GM12892 (cell line): ENCODE measurements around the gene AKR1C3. TPM values are rescaled to one million over a fixed set of nuclear protein-coding genes. Genes with fewer than 3 reads are reported as not detected.
"Not testable (repeated sequence)": the region's sequence is repeated elsewhere in the genome, so short reads cannot be mapped to it uniquely, and the experiment has no call there.

ENCODE experiments used
- DNase-seq: peaks from one replicate; pipeline ENCODE4 v3.0.0; 2011; ENCODE audit not compliant: insufficient read length
- FAIRE-seq: peaks from 2 replicates; lab custom pipeline; 2011; peaks lifted over from hg19 to GRCh38; lab: Jason Lieb, UNC
- POLR2A ChIP-seq: IDR thresholded peaks from 2 replicates; pipeline ENCODE4 v1.6.1; 2011; ENCODE audit warnings: low read depth, low read length, control low read depth
- POLR2AphosphoS5 ChIP-seq: IDR thresholded peaks from 2 replicates; pipeline ENCODE4 v1.6.1; 2011; ENCODE audit warnings: low read depth, low read length, control low read depth
- TAF1 ChIP-seq: IDR thresholded peaks from 2 replicates; pipeline ENCODE4 v1.6.1; 2011; ENCODE audit warnings: low read depth, mild to moderate bottlenecking, control low read depth, low read length, borderline replicate concordance
- polyA plus RNA-seq: library from polyadenylated mRNA; unstranded; fragments of >200 nt; gene quantifications from one replicate; pipeline ENCODE4 v1.2.1, GENCODE V29; 2012; ENCODE audit warnings: missing spikeins, inconsistent platforms; ENCODE audit not compliant: missing spikeins

Gene AKR1C3
- not detected for polyA plus RNA-seq

DNA sequence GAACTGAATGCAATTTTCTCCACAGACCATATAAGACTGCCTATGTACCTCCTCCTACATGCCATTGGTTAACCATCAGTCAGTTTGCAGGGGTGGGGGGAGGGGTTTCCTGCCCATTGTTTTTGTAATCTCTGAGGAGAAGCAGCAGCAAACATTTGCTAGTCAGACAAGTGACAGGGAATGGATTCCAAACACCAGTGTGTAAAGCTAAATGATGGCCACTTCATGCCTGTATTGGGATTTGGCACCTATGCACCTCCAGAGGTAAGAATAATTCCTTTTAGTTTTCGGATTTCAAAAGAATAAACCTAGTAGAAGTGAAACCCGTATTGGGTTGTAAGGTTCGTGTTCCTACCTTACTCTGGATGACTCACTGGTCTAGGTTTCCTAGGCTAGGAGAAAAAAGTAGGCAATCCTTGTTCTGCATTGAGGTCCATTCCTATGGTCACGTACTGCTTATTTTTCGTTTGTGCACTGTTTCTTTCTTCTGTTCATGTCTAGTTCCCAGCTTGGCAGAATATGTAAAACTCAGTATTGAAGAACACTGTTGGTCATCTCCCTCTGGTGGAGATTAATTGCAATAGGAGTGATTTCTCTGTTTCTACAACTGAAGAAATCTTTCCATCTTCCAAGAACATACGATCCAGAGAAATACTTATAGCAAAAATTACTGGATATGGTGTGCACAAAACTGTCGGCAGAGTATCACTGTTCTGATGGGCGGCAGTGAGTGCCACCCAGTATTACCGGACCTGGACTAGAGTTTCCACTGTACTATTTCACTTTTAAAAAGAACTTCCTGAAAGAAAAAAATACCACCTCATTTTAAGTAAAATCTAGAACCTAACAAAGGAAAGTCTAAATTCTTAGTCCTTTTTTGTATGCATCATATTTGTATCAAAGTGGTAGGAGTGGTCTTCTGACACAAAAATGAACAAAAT is at the start of gene AKR1C3:
AKR1C3 (plus strand) TSS at position 150 of the 941 bp plus-strand sequence; CDS start at position 181, 31 bp downstream.
- DNase-seq (no peak), FAIRE-seq (no peak)
- TF ChIP-seq POLR2AphosphoS5 (no peak), TAF1 (no peak), POLR2A (no peak)

DNA sequence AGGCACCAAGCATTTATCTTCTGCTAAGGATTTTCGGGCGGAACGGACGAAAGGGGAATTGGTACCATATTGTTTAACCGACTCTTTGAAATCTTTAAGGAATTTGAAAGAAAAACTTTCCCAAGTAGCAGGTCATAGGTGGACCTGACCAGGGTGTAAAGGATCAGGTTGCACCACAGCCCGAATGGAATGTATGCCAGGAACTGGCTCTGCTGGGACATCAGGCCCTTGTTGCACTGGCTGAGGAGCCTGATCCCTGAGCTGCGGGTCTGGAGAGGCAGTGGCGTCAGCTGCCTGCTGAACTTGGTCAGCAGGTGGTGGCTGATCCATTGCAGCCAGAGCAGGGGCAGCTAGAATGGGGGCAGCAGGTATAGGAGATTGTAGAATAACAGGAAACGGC is 49.1 kb upstream of the AKR1C3 start:
- DNase-seq (no peak), FAIRE-seq (no peak)
- TF ChIP-seq POLR2AphosphoS5 (no peak), TAF1 (no peak), POLR2A (no peak)

- TF ChIP-seq TAF1 (no peak), POLR2AphosphoS5 (no peak), POLR2A (no peak)
- DNase-seq, result no peak
- FAIRE-seq, result no peak
Measured at GRCh38 chr10:5046410-5046809, 47.8 kb upstream of the AKR1C3 start.

- not testable (repeated sequence) for FAIRE-seq, DNase-seq
Measured at GRCh38 chr10:5047055-5047454, 47.2 kb upstream of the AKR1C3 start.

GRCh38 chr10:5047912-5048628 is 46.1 kb upstream of the AKR1C3 start:
- DNase-seq (no peak), FAIRE-seq (no peak)
- TF ChIP-seq TAF1 (no peak), POLR2AphosphoS5 (no peak), POLR2A (no peak)

DNA sequence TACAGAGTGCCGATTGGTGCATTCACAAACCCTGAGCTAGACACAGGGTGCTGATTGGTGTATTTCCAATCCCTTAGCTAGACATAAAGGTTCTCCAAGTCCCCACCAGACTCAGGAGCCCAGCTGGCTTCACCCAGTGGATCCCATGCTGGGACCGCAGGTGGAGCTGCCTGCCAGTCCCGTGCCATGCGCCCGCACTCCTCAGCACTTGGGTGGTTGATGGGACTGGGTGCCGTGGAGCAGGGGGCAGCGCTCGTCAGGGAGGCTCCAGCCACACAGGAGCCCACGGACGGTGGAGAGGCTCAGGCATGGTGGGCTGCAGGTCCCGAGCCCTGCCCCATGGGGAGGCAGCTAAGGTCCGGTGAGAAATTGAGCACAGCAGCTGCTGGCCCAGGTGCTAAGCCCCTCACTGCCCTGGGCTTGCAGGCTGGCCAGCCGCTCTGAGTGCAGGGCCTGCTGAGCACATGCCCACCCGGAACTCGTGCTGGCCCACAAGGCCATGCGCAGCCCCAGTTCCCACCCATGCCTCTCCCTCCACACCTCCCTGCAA is 41.2 kb upstream of the AKR1C3 start:
- DNase-seq, FAIRE-seq: not testable (repeated sequence)

DNA sequence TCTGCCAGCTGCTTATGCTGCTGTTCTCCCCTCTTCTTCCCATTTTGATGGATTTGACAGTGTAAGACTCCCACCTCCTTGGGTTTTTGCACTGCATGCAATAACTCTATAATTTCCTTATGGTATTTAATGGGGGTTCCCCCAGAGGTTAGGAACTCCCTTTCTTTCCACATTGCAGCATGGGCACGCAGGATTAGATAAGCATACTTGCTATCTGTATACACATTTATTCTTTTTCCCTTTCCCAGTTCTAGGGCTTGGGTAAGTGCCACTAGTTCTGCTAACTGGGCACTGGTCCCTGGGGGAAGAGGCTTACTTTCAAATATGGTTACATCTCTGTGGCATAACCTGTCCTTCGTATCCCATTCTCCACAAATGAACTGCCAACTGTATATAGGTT is 39.4 kb upstream of the AKR1C3 start:
- DNase-seq, FAIRE-seq: not testable (repeated sequence)

DNA sequence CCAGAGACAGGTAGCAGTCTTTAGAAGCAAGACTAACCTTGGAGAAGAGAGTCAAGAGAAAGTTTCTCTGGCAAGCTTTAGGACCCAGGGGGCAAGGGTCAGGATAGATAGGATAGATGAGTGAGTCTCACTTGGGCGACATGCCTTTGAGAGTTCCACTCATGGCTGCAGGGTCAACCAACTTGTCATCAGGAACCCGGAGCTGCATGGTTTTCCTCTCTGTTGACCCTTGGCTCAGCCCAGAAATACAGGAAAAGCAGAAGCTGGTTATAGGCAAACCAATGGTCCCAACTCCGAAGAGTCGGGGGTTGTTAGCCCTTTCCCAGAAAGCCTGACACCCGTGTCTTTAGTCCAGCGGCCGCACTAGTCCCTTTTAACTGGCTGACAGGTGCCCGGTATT is 34.9 kb upstream of the AKR1C3 start:
- FAIRE-seq, DNase-seq: not testable (repeated sequence)

- DNase-seq, FAIRE-seq: not testable (repeated sequence)
Measured at GRCh38 chr10:5060791-5061190, 33.4 kb upstream of the AKR1C3 start.

GRCh38 chr10:5064656-5065055 is 29.6 kb upstream of the AKR1C3 start:
- FAIRE-seq, result no peak
- DNase-seq, result no peak
- TF ChIP-seq TAF1 (no peak), POLR2AphosphoS5 (no peak), POLR2A (no peak)

- TF ChIP-seq TAF1 (no peak), POLR2A (no peak), POLR2AphosphoS5 (no peak)
- FAIRE-seq (no peak), DNase-seq (no peak)
Measured at GRCh38 chr10:5068274-5068984, 25.8 kb upstream of the AKR1C3 start.

DNA sequence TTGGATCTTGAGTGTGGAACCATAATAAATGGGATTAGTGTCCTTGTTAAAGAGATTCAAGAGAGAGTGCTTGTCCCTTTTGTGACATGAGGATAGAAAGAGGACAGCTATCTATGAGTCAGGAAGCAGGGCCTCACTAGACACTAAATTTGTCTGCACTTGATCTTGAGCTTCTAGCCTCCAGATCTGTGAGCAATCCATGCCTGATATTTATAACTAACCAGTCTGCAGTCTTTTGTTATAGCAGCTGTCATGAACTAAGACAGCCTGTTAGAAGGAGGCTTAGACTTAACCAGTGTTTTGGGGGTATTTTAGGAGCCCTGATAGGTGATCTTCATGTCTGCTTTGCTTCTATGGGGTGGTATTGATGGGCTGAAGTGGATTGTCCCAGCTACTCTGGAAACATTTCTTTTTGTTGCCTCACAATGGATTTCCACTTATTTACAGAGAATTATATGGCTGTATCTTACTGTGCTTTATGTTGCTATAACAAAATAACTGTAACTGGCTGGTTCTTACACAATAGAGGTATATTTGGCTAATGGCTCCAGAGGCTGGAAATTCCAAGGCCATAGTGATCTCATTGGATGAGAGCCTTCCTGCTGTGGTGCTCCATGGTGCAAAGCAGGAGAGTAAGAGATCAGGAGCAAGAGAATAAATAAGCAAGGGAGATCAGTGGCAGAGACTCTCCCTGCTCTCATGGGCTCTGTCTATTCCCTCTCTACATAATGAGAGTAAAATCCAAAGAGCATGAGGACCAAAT is 23.4 kb upstream of the AKR1C3 start:
- no peak for FAIRE-seq
- TF ChIP-seq TAF1 (no peak), POLR2AphosphoS5 (no peak), POLR2A (no peak)
- no peak for DNase-seq
